ENCODE measurements around the gene FUZ. TPM values are rescaled to one million over a fixed set of nuclear protein-coding genes. Genes with fewer than 3 reads are reported as not detected.

FUZ gene, protein sequence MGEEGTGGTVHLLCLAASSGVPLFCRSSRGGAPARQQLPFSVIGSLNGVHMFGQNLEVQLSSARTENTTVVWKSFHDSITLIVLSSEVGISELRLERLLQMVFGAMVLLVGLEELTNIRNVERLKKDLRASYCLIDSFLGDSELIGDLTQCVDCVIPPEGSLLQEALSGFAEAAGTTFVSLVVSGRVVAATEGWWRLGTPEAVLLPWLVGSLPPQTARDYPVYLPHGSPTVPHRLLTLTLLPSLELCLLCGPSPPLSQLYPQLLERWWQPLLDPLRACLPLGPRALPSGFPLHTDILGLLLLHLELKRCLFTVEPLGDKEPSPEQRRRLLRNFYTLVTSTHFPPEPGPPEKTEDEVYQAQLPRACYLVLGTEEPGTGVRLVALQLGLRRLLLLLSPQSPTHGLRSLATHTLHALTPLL
- 16.2 and 16.4 TPM in 2 replicates for total RNA-seq

DNA sequence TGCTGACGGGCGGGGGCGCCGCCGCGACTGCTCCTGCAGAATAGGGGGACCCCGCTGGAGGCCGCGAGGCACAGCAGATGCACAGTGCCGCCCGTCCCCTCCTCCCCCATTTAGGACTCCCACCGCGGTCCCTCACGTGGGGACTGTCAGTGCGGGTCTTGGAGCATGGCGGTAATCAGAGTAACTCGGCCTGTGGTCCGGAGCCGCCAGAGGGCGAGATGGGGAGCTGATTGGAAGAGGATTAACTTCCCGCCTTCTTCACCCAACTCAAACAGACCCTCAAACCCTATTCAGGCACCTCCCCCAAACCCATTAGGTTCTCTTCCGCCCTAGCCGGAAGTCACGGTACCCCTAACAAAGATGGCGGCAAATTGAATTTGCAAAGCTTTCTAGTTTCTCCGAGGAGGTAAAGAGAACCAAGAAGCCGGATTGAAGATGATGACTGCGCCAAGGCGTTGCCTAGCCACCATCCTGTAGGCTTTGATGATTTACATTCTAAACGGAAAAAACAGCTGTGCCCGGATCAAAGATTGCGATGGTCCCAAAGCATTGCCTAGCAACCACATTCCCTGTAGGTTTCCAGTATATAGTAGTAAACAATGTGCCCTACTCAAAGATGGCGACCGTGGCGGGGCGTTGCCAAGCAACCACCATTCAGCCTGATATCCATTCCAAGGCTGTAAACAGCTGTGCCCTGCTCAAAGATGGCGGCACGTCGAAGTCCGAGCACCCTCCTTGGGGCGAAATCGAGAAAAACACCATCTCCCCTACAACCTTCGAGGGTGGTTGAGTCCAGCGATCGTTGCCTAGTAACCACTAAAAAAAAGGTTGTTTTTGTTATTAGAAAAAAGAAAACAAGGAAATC, at the start of gene FUZ:
Gene FUZ, minus strand, starts transcription at position 296 of the 865 bp plus-strand sequence. Its CDS starts 186 bp downstream, at position 110.
- peaks cover 28% of the 10 kb centered on the region for H3K4me1 Mint-ChIP-seq
- H3K27me3 Mint-ChIP-seq: peaks cover 2% of the 10 kb centered on the region
- peak within 1 kb of the TSS; percentile 96 for H3K27ac Mint-ChIP-seq
- intact Hi-C loops (cut with micrococcal nuclease): loop anchor here (1.0 to 5.0 kb wide), 7 partner anchors 38 to 212 kb away; partner anchors contain the start of genes AKT1S1, PNKP, PTOV1 and TBC1D17
- H3K36me3 Mint-ChIP-seq (ENCODE audit: low read depth): no peaks in the 10 kb centered on the region
- peak within 1 kb of the TSS; percentile 90 for H3K4me3 Mint-ChIP-seq
- no peaks in the 10 kb centered on the region for H3K9me3 Mint-ChIP-seq
- DNase-seq: peak; percentile 98

DNA sequence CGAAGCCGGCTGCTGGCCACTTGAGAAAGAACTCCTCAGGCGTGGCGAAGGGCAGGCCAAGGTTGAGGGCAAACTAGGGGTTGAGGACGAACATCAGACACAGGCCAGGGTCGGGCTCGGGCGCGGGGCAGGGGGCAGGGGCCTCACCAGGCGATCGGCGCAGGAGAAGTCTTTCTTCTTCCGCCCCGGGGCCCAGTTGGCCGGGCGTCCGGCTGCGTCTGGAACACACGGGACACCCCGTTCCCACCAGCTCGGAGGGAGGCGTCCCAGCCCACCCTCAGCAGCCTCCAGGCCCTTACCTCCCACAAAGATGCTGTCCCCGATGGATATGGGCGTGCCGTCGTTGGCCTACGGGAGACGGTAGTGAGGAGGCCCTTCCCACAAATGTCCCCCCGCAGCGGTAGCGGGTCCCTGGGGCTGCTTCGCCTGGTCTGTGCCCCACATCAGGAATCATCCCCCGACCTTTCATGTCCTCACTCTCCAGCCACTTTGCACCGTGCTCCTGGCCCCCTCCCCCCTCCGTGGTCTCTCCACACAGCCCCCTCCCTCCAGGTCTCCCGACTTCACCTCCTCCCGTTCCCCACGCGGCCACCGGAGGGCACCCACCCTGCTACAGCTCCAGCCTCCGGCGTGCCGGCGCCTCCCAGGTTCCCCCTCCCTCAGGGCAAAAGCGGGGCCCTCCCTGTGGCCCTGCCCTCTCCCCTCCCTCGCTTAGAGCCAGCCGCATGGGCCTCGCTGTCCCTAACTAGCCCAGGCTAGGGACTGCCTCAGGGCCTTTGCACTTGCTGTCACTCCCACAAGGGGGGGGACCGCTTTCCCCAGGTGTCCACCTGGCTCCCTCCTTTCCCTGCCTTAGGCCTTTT, 49.5 kb upstream of the FUZ start:
- H3K36me3 Mint-ChIP-seq (ENCODE audit: low read depth): peaks cover 47% of the 10 kb centered on the region
- H3K27me3 Mint-ChIP-seq: no peaks in the 10 kb centered on the region
- H3K27ac Mint-ChIP-seq: no peak overlapping the region
- no peak overlapping the region for H3K4me3 Mint-ChIP-seq
- intact Hi-C loops (cut with micrococcal nuclease): no loop called here
- no peaks in the 10 kb centered on the region for H3K9me3 Mint-ChIP-seq
- peaks cover 19% of the 10 kb centered on the region for H3K4me1 Mint-ChIP-seq
- no peak for DNase-seq

DNA sequence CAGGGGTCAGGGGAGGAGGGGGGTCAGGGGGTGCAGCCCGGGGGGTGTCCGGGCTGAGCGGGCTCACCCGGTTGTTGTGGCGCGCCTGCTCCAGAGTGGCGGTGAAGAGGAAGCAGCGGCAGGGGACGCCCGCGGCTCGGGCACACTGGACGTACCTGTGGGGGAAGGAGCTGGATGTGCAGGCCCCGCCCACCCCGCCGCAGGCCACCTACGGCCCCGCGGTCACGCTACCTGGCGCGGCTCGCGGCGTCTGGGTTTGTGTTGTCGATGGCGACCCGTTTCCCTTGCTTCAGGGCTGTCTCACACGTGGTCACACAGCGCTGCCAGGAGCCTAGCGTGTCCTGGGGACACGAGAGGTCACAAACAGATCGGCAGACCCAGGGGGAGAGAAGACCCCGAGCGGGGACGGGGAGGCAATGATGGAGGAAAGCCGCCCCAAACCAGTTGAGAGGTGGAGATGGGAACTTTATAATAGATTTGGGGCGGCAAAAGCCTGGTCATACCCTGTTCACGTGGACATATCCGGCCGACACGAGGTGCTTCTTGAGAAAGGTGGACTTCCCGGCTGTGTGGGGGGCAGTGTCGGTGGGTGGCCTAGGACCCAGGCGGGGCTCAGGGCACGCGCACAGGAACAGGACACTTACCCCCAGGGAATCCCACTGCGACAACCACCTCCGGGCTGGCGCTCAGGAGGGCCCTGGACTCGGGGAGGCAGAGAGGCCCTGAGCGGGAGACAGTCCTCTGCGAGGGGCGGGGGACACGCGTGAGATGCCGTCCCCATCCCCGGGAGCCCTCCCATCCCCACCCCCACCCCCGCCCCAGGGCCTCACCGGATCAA, 48.7 kb upstream of the FUZ start:
- no peaks in the 10 kb centered on the region for H3K9me3 Mint-ChIP-seq
- peaks cover 42% of the 10 kb centered on the region for H3K36me3 Mint-ChIP-seq (ENCODE audit: low read depth)
- no peak overlapping the region for H3K4me3 Mint-ChIP-seq
- no peaks in the 10 kb centered on the region for H3K27me3 Mint-ChIP-seq
- intact Hi-C loops (cut with micrococcal nuclease): no loop called here
- DNase-seq: no peak
- peaks cover 15% of the 10 kb centered on the region for H3K4me1 Mint-ChIP-seq
- H3K27ac Mint-ChIP-seq: no peak overlapping the region

DNA sequence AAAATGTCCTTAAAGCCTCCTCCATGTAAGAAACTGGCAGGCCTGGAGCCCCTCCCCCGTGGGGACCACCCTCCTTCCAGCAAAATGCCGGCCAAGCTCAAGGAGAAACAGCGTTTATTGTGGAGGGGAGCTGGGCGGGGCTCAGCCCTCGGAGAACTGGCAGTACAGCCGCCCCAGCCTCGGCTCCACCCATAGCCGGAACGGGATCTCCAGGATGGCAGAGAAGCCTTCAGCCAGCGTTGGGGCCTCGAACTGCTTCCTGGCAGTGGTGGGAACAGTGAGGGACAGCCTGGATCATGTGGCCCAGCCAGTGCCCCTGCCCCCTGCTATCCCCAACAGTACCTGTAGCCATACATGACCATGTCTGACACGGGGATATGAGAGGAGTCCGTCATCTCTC, 48.0 kb upstream of the FUZ start:
- H3K4me1 Mint-ChIP-seq: peaks cover 10% of the 10 kb centered on the region
- peaks cover 39% of the 10 kb centered on the region for H3K36me3 Mint-ChIP-seq (ENCODE audit: low read depth)
- H3K27me3 Mint-ChIP-seq: no peaks in the 10 kb centered on the region
- H3K4me3 Mint-ChIP-seq: no peak overlapping the region
- DNase-seq: no peak
- intact Hi-C loops (cut with micrococcal nuclease): no loop called here
- H3K27ac Mint-ChIP-seq: no peak overlapping the region
- H3K9me3 Mint-ChIP-seq: no peaks in the 10 kb centered on the region

DNA sequence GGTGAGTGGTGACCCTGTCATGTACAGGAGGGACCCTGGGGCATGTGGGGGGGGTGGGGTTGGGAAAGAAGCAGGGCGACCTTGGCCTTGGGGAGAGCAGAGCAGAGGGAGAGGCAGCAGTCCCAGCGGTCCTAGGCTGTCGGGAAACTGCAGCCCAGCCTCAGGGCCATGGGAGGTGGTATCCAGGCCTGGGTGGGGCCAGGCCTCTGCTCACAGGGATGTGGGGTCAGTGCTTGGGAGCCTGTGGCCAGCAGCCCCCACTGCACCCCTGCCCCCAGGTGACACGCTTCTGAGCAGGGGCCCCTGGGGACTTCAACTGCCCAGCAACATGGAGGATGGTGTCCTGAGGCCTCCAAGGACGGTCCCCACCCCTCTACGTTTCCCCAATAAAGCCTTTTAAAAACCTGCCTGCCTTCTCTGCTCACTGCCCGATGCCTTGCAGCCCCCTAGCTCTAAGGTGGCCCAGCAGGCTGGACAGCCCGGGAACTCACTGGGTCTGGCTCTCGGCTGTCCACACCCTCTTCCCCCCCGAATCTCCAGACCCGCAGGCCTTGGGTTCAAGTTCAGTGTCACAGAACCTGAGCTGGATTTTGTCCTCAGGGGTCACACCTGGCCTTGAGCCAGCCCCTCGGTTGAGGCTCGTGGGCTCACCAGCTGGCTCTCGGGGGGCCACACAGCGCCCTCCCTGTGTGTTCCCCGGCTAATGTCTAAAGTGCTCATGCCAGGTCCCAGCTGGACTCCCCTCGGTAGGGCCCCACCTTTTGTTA, 47.4 kb upstream of the FUZ start:
- Mint-ChIP-seq H3K4me1 (peaks cover 6% of the 10 kb centered on the region), H3K36me3 (ENCODE audit: low read depth) (peaks cover 36% of the 10 kb centered on the region), H3K4me3 (no peak overlapping the region), H3K9me3 (no peaks in the 10 kb centered on the region), H3K27ac (no peak overlapping the region), H3K27me3 (no peaks in the 10 kb centered on the region)
- no peak for DNase-seq
- intact Hi-C loops (cut with micrococcal nuclease): no loop called here

DNA sequence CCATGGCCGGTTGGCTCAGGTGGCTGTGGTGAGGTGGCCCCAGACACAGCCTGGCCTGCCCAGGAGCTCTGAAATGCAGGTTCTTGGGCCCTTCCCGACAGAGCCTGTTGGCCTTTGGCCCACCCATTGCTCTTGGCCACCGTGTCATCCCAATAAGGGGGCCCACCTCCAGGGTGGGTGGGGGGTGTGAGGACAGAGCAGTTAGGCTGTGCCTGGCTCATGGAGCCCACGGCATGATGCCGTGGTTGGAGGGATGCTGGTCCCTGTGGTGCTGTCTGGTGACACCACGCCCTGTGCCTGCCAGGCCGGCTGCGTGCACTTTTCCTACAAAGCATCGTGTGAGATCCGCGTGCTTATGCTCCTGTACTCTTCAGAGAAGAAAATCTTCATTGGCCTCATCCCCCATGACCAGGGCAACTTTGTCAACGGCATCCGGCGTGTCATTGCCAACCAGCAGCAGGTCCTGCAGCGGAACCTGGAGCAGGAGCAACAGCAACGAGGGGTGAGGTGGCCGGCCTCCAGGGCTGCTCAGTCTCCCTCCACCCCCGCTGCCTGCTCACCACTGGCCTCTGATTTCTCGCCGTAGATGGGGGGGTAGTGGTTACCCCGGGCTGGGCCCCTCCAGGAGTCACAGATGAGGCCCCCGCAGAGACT, 46.7 kb upstream of the FUZ start:
- H3K9me3 Mint-ChIP-seq: no peaks in the 10 kb centered on the region
- no peak overlapping the region for H3K27ac Mint-ChIP-seq
- H3K36me3 Mint-ChIP-seq (ENCODE audit: low read depth): peaks cover 31% of the 10 kb centered on the region
- DNase-seq: no peak
- H3K4me3 Mint-ChIP-seq: no peak overlapping the region
- intact Hi-C loops (cut with micrococcal nuclease): no loop called here
- peaks cover 2% of the 10 kb centered on the region for H3K4me1 Mint-ChIP-seq
- no peaks in the 10 kb centered on the region for H3K27me3 Mint-ChIP-seq

DNA sequence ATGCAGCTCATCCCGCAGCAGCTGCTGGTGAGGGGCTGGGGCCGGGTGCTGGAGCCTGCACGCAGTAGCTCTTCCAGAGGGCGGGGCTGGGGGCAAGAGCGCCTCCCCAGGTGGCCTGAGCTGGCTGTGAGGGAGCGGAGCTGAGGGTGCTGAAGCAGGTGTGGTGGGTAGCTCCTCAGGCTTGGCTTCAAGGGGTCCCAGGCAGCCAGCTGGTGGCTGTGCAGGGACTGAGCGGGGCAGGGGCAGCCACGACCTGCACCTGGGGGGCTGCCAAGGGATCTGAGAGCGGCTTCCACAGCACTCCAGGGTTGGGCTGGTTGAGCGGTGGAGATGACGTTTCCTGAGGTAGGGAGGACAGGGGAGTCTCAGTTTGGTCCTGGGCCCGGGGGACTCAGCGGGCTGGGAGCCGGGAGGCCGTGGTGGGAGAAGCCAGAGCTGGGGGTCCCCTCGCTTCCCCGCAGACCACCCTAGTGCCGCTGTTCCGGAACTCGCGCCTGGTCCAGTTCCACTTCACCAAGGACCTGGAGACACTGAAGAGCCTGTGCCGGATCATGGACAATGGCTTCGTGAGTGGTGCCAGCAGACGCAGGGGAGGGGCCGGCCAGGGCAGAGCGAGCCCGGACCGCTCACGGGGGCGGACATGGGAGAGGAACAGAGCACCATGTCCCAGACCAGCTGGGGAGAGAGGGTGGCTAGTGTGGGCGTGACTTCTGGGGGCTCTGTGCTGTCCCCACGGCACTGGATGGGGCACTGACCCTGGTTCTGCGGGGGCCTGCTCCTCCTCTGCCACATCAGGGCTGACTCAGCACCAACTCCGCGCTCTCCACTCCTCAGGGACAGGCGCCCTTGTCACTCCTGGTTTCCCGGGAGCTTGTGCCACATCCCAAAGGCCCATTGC, 45.2 kb upstream of the FUZ start:
- no peak overlapping the region for H3K4me3 Mint-ChIP-seq
- H3K4me1 Mint-ChIP-seq: peaks cover 2% of the 10 kb centered on the region
- no peak overlapping the region for H3K27ac Mint-ChIP-seq
- H3K9me3 Mint-ChIP-seq: no peaks in the 10 kb centered on the region
- intact Hi-C loops (cut with micrococcal nuclease): no loop called here
- peaks cover 21% of the 10 kb centered on the region for H3K36me3 Mint-ChIP-seq (ENCODE audit: low read depth)
- no peak for DNase-seq
- no peaks in the 10 kb centered on the region for H3K27me3 Mint-ChIP-seq

DNA sequence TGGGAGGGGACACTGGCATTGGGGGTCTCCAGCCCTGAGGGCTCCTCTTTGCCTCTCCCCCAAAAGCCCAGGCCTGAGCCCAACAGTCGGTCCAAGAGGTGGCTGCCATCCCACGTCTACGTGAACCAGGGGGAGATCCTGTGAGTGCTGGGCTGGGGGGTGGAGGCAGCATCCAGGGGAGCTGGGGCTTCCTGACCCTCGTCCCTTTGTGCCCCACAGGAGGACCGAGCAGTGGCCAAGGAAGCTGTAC, 44.7 kb upstream of the FUZ start:
- Mint-ChIP-seq H3K4me1 (peaks cover 7% of the 10 kb centered on the region), H3K27me3 (no peaks in the 10 kb centered on the region), H3K27ac (no peak overlapping the region), H3K4me3 (no peak overlapping the region), H3K9me3 (no peaks in the 10 kb centered on the region), H3K36me3 (ENCODE audit: low read depth) (peaks cover 19% of the 10 kb centered on the region)
- no peak for DNase-seq
- intact Hi-C loops (cut with micrococcal nuclease): no loop called here

DNA sequence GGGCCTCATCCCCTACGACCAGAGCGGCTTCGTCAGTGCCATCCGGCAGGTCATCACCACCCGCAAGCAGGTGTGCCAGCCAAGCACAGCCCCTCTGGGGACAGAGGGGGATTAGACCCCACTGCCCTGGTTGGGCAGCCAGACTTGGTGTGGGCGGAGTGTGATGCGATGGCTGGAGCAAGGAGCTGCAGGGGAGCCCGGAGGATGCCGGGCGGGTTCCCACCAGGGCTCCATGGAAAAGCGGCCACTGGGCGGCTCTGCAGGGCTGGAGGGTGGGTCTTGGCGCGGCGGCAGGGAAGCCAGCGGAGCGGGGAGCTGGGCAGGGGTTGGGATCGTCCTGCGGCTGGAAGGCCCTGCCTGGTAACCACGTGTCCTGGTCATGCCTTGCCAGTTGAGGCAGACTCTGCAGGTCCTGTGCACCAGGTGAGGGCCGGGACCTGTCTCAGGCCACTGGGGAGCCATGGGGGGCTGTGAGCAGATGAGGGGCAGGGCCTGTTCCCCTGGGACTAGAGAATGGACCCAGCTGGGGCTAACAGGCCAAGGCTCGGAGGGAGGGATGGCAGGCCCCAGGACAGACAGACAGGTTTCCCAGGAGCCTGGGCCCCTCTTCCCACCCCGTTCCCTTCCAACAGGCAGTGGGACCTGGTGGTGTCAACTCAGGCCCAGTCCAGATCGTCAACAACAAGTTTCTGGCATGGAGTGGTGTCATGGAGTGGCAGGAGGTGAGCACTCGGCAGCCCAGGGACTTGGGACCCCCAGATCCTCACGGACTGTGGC, 44.2 kb upstream of the FUZ start:
- Mint-ChIP-seq H3K9me3 (no peaks in the 10 kb centered on the region), H3K27me3 (no peaks in the 10 kb centered on the region), H3K4me1 (peaks cover 12% of the 10 kb centered on the region), H3K27ac (no peak overlapping the region), H3K36me3 (ENCODE audit: low read depth) (peaks cover 24% of the 10 kb centered on the region), H3K4me3 (no peak overlapping the region)
- intact Hi-C loops (cut with micrococcal nuclease): no loop called here
- no peak for DNase-seq

DNA sequence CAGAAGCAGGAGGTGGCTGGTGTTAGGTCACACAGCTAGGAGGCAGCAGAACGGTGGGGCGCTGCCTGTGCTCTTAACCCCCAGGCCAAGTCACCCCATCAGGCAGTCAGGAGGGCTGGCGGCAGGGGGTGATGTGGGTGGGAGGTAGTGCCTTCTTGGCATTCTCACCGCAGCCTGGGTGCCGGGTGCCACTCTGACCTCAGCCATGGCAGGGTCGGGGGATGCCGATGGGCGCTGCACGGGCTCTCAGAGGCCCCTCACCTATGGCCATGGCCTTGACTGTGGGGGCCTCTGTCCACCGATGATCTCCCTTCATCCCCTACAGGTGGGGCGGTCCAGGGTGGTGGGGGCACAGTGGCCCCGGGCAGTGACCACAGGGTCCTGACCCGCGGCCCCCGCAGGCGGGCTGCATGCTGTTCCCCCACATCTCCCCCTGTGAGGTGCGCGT, 43.5 kb upstream of the FUZ start:
- Mint-ChIP-seq H3K27me3 (no peaks in the 10 kb centered on the region), H3K4me3 (no peak overlapping the region), H3K9me3 (no peaks in the 10 kb centered on the region), H3K36me3 (ENCODE audit: low read depth) (peaks cover 24% of the 10 kb centered on the region), H3K4me1 (peaks cover 15% of the 10 kb centered on the region), H3K27ac (no peak overlapping the region)
- DNase-seq: no peak
- intact Hi-C loops (cut with micrococcal nuclease): no loop called here

All from activated CD4-positive, alpha-beta T cell treated with anti-CD3 and anti-CD28 coated beads, Interleukin-2, amount 10 ng/mL, durations not matched to agents 24 days and 14 days (primary cell).